Measurements from ENCODE around the gene ALK. TPM values are rescaled to one million over a fixed set of nuclear protein-coding genes. Genes with fewer than 3 reads are reported as not detected.

Gene ALK
- total RNA-seq, 2 donors from 2014 or later, result 0.19 TPM; not detected in 1

GRCh38 chr2:29610569-29610968 is 310.8 kb downstream of the ALK start:
- no peaks in the 10 kb centered on the region for H3K27me3 ChIP-seq
- intact Hi-C loops (cut with DNase I), result no loop called here
- H3K9ac ChIP-seq (ENCODE audit: low read depth in 2 of 2, low read length in 2 of 2), result no peak overlapping the region

GRCh38 chr2:29607038-29607420 is 314.4 kb downstream of the ALK start:
- no peak overlapping the region for H3K27ac ChIP-seq
- H3K9ac ChIP-seq (ENCODE audit: low read depth in 2 of 2, low read length in 2 of 2), result no peak overlapping the region
- no peak for DNase-seq
- H3K36me3 ChIP-seq, result no peaks in the 10 kb centered on the region
- no peaks in the 10 kb centered on the region for H3K27me3 ChIP-seq
- H3K4me3 ChIP-seq, result no peak overlapping the region
- no peak for TF ChIP-seq CTCF (IDR thresholded peaks at IDR 0.05)
- H3K9me3 ChIP-seq, result no peaks in the 10 kb centered on the region
- H3K4me1 ChIP-seq, result no peaks in the 10 kb centered on the region
- intact Hi-C loops (cut with DNase I), result no loop called here

More at GRCh38 chr2:29610569-29610968, 310.8 kb downstream of the ALK start:
- Histone ChIP-seq H3K4me3 (no peak overlapping the region), H3K4me1 (no peaks in the 10 kb centered on the region), H3K36me3 (no peaks in the 10 kb centered on the region), H3K9me3 (no peaks in the 10 kb centered on the region), H3K27ac (no peak overlapping the region)
- DNase-seq, result no peak
- TF ChIP-seq CTCF (IDR thresholded peaks at IDR 0.05), result no peak

- TF ChIP-seq CTCF (IDR thresholded peaks at IDR 0.05), result no peak
- no peak overlapping the region for H3K4me3 ChIP-seq
- H3K36me3 ChIP-seq, result no peaks in the 10 kb centered on the region
- no peak for DNase-seq
- no peak overlapping the region for H3K9ac ChIP-seq (ENCODE audit: low read depth in 2 of 2, low read length in 2 of 2)
- no peaks in the 10 kb centered on the region for H3K4me1 ChIP-seq
- intact Hi-C loops (cut with DNase I), result no loop called here
- H3K27ac ChIP-seq, result no peak overlapping the region
- no peaks in the 10 kb centered on the region for H3K27me3 ChIP-seq
- H3K9me3 ChIP-seq, result no peaks in the 10 kb centered on the region
Observed at GRCh38 chr2:29606104-29607037, 315.0 kb downstream of the ALK start.

GRCh38 chr2:29603341-29603740 is 318.0 kb downstream of the ALK start:
- Histone ChIP-seq H3K27me3 (no peaks in the 10 kb centered on the region), H3K9ac (ENCODE audit: low read depth in 2 of 2, low read length in 2 of 2) (no peak overlapping the region), H3K9me3 (no peaks in the 10 kb centered on the region), H3K27ac (no peak overlapping the region), H3K4me3 (no peak overlapping the region), H3K36me3 (no peaks in the 10 kb centered on the region), H3K4me1 (no peaks in the 10 kb centered on the region)
- DNase-seq, result no peak
- intact Hi-C loops (cut with DNase I), result no loop called here
- no peak for TF ChIP-seq CTCF (IDR thresholded peaks at IDR 0.05)

GRCh38 chr2:29601872-29602271 is 319.5 kb downstream of the ALK start:
- Histone ChIP-seq H3K4me1 (no peaks in the 10 kb centered on the region), H3K9ac (ENCODE audit: low read depth in 2 of 2, low read length in 2 of 2) (no peak overlapping the region), H3K9me3 (no peaks in the 10 kb centered on the region), H3K4me3 (no peak overlapping the region), H3K36me3 (no peaks in the 10 kb centered on the region), H3K27ac (no peak overlapping the region), H3K27me3 (no peaks in the 10 kb centered on the region)
- DNase-seq, result no peak
- no peak for TF ChIP-seq CTCF (IDR thresholded peaks at IDR 0.05)
- intact Hi-C loops (cut with DNase I), result no loop called here

Data from colonic mucosa (tissue), 4 donors.